ENCODE measurements around the gene ARID1A. TPM values are rescaled to one million over a fixed set of nuclear protein-coding genes. Genes with fewer than 3 reads are reported as not detected.

ARID1A gene
- total RNA-seq, 4 donors from 2014 or later, result 53.3 to 77.2 (median 54.9) TPM

DNA sequence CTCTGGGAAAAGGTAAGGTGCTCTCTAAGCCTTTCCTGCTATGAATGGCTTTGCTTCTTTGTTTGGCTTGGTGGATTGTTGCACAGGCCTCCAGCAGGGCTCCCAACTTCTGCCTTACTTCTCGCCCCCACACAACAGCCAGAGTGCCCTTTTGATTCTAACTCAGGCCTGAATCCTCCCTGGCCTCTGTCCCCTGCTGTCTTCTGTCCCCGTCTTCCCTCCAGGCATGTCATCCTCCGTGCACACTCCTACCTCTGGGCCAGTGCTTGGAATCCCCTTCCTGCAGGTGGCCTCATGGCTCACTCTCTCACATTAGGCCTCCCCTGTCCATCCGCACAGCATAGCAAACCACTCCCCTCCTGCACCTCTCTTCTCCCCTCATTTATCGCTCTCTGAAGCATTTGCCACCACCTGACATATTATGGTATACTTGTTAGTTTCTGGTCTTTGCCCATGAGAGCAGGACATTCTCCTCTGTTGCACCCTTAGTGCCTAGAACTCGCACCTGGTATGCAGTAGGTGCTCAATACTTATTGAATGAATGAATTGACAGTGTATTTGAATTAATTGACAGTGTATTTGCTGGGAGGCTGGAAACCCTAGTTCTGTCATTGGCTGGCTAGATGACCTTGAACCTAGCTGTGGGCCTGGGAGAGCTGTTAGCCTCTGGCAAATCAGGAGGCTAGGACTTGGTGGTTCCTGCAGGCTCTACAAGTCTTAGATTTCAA lies 133.5 kb downstream of the ARID1A start:
- TF ChIP-seq, protein P1, sequence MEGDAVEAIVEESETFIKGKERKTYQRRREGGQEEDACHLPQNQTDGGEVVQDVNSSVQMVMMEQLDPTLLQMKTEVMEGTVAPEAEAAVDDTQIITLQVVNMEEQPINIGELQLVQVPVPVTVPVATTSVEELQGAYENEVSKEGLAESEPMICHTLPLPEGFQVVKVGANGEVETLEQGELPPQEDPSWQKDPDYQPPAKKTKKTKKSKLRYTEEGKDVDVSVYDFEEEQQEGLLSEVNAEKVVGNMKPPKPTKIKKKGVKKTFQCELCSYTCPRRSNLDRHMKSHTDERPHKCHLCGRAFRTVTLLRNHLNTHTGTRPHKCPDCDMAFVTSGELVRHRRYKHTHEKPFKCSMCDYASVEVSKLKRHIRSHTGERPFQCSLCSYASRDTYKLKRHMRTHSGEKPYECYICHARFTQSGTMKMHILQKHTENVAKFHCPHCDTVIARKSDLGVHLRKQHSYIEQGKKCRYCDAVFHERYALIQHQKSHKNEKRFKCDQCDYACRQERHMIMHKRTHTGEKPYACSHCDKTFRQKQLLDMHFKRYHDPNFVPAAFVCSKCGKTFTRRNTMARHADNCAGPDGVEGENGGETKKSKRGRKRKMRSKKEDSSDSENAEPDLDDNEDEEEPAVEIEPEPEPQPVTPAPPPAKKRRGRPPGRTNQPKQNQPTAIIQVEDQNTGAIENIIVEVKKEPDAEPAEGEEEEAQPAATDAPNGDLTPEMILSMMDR (IDR thresholded peaks at IDR 0.05), result no peak
- no peak for TF ChIP-seq POLR2A (IDR thresholded peaks at IDR 0.05)
- intact Hi-C loops (cut with DNase I; ENCODE audit: low total_unique reads), result no loop called here
- 87 to 93% methylated on average over 6 of the region's 6 CpGs for whole genome bisulfite sequencing, 2 donors
- no peak for DNase-seq (ENCODE audit: low spot score in 2 of 2)
- H3K4me3 ChIP-seq (ENCODE audit: low read depth, poor library complexity, severe bottlenecking), result no peak overlapping the region

- intact Hi-C loops (cut with DNase I; ENCODE audit: low total_unique reads), result no loop called here
- TF ChIP-seq, protein P1 (IDR thresholded peaks at IDR 0.05), result no peak
- no peak for TF ChIP-seq POLR2A (IDR thresholded peaks at IDR 0.05)
- H3K4me3 ChIP-seq (ENCODE audit: low read depth, poor library complexity, severe bottlenecking), result no peak overlapping the region
- no peak for DNase-seq (ENCODE audit: low spot score in 2 of 2)
- 94% methylated on average over 3 of the region's 3 CpGs for WGBS, 2 donors
These were observed 135.2 kb downstream of the ARID1A start for GRCh38 chr1:26831059-26831458.

Other genes starting within 250 kb of the ARID1A start
- gene HMGN2, start 223.6 kb upstream of the ARID1A start, total RNA-seq, result 100 to 1,000 TPM; 128 to 224 (median 167) TPM
- 10 to 100 TPM; 34.1 to 72.6 (median 38.2) TPM for gene RPS6KA1, start 166.3 kb upstream of the ARID1A start, total RNA-seq
- 10 to 100 TPM; 18.2 to 39.3 (median 27.1) TPM for gene PIGV, start 91.9 kb downstream of the ARID1A start, total RNA-seq
- 10 to 100 TPM; 14.1 to 28.4 (median 18.8) TPM for gene ZDHHC18, start 130.7 kb downstream of the ARID1A start, total RNA-seq
- gene SFN, start 167.1 kb downstream of the ARID1A start, total RNA-seq, result 1,000 to 10,000 TPM in 1 of 4 donors, 100 to 1,000 TPM in 3; 755 to 1,044 (median 948) TPM
- 10 to 100 TPM; 12.3 to 24.5 (median 16.4) TPM for gene GPN2, start 194.3 kb downstream of the ARID1A start, total RNA-seq
- gene GPATCH3, start 204.5 kb downstream of the ARID1A start, total RNA-seq, result 10 to 100 TPM in 3 of 4 donors, 1 to 10 TPM in 1; 9.7 to 23.5 (median 13.0) TPM
- gene NR0B2, start 218.0 kb downstream of the ARID1A start, total RNA-seq, result not detected
- 10 to 100 TPM; 37.0 to 50.4 (median 39.7) TPM for gene NUDC, start 225.7 kb downstream of the ARID1A start, total RNA-seq